H1 (cell line): Measurements from ENCODE around the gene OCRL. TPM values are rescaled to one million over a fixed set of nuclear protein-coding genes. Genes with fewer than 3 reads are reported as not detected.

Experiments used
- CTCF ChIA-PET: fragments of 300-600 bp; sonication (Branson Sonifier 250); formaldehyde crosslinking; loops from one replicate; lab custom pipeline; 2021; ENCODE audit not compliant: partially characterized antibody; lab: Charles Lee
- POLR2A ChIA-PET: fragments of 300-600 bp; sonication (Branson Sonifier 250); formaldehyde crosslinking; loops from one replicate; lab custom pipeline; 2021; ENCODE audit warnings: inconsistent platforms; ENCODE audit not compliant: partially characterized antibody; lab: Charles Lee
- DNase-seq, 2 experiments: peaks; one replicate each; pipeline versions ENCODE4 v3.0.0 to v3.0.0-alpha.2; 2010 to 2022; ENCODE audit warnings: low spot score in 2 of 2, low read depth in 1 of 2, mixed read lengths in 1 of 2
- FAIRE-seq: peaks from 2 replicates; lab custom pipeline; 2011; peaks lifted over from hg19 to GRCh38; lab: Jason Lieb, UNC
- H2AFZ ChIP-seq: 2 replicates; pipeline ENCODE4 v1.8.1; 2012; ENCODE audit warnings: low read length, inconsistent platforms
- H2AK5ac ChIP-seq: 2 replicates; pipeline ENCODE4 v1.6.1; 2013; ENCODE audit warnings: low read depth, low read length
- H2BK120ac ChIP-seq: replicated peaks from 2 replicates; pipeline ENCODE3; 2013; ENCODE audit warnings: low read depth, low read length, inconsistent platforms
- H2BK12ac ChIP-seq: 2 replicates; pipeline ENCODE4 v1.6.1; 2013; ENCODE audit warnings: low read depth, low read length
- H2BK15ac ChIP-seq: 2 replicates; pipeline ENCODE4 v1.6.1; 2013; ENCODE audit warnings: low read length
- H2BK20ac ChIP-seq: 2 replicates; pipeline ENCODE4 v1.6.1; 2013; ENCODE audit warnings: low read length
- H2BK5ac ChIP-seq: 2 replicates; pipeline ENCODE4 v1.6.1; 2013; ENCODE audit warnings: low read depth, low read length
- H3K14ac ChIP-seq: 2 replicates; pipeline ENCODE4 v1.6.1; 2013; ENCODE audit warnings: inconsistent platforms; ENCODE audit not compliant: insufficient read length
- H3K18ac ChIP-seq: 2 replicates; pipeline ENCODE4 v1.6.1; 2013; ENCODE audit warnings: low read length; ENCODE audit errors: extremely low read depth
- H3K23ac ChIP-seq: 2 replicates; pipeline ENCODE4 v1.6.1; 2013; ENCODE audit warnings: inconsistent platforms; ENCODE audit not compliant: insufficient read length
- H3K23me2 ChIP-seq: 2 replicates; pipeline ENCODE4 v1.6.1; 2013; ENCODE audit warnings: low read depth, low read length
- H3K27ac ChIP-seq: 2 replicates; pipeline ENCODE4 v1.6.1; 2011; ENCODE audit warnings: low read depth, low read length, inconsistent platforms
- H3K27me3 ChIP-seq, 4 experiments: replicated peaks in 1 of 4; 1 replicate in 1 of 4; 2 replicates in 3 of 4; pipeline versions ENCODE4 v1.6.1 to v1.8.1; 2011 to 2013; ENCODE audit warnings: low read length in 3 of 4, mild to moderate bottlenecking in 3 of 4, inconsistent platforms in 2 of 4, mixed read lengths in 2 of 4, moderate library complexity in 1 of 4; ENCODE audit not compliant: control insufficient read depth in 3 of 4, insufficient read depth in 3 of 4; ENCODE audit errors: extremely low read depth in 1 of 4
- H3K36me3 ChIP-seq, 4 experiments: 2 replicates each; pipeline versions ENCODE4 v1.6.1 to v1.8.1; 2011 to 2013; ENCODE audit warnings: mild to moderate bottlenecking in 4 of 4, low read length in 3 of 4, moderate library complexity in 2 of 4, control low read depth in 1 of 4, inconsistent platforms in 1 of 4; ENCODE audit not compliant: insufficient read depth in 4 of 4, control insufficient read depth in 2 of 4
- H3K4ac ChIP-seq: replicated peaks from 2 replicates; pipeline ENCODE3; 2013; ENCODE audit warnings: low read length, low read depth, mixed read lengths, inconsistent platforms; ENCODE audit not compliant: insufficient read length
- H3K4me1 ChIP-seq, 4 experiments: replicated peaks in 1 of 4; 1 replicate in 1 of 4; 2 replicates in 3 of 4; pipeline versions ENCODE4 v1.6.1 to v1.8.1; 2011 to 2013; ENCODE audit warnings: low read length in 3 of 4, inconsistent platforms in 2 of 4, mixed read lengths in 1 of 4; ENCODE audit not compliant: insufficient read depth in 4 of 4, control insufficient read depth in 3 of 4
- H3K4me2 ChIP-seq, 2 experiments: 2 replicates each; pipeline versions ENCODE4 v1.6.1 to v1.8.1; 2011 to 2013; ENCODE audit warnings: low read depth in 2 of 2, low read length in 2 of 2, control low read depth in 1 of 2, inconsistent platforms in 1 of 2, mild to moderate bottlenecking in 1 of 2; ENCODE audit not compliant: insufficient read depth in 1 of 2
- H3K4me3 ChIP-seq, 4 experiments: fragments of 200-600, 300-600 bp in 1 of 4; sonication (generic), shearing (Covaris generic), sonication (Bioruptor Twin) in 1 of 4; 2 replicates each; pipeline versions ENCODE4 v1.5.1 to v1.8.1; 2011 to 2016; ENCODE audit warnings: low read length in 4 of 4, low read depth in 3 of 4, control low read depth in 2 of 4, inconsistent platforms in 2 of 4, mild to moderate bottlenecking in 2 of 4, mixed read lengths in 1 of 4, moderate library complexity in 1 of 4; ENCODE audit not compliant: insufficient read depth in 2 of 4; ENCODE audit errors: extremely low read depth in 1 of 4
- H3K56ac ChIP-seq: replicated peaks from 2 replicates; pipeline ENCODE3; 2013; ENCODE audit warnings: low read depth, mild to moderate bottlenecking, mixed read lengths, low read length, inconsistent platforms; ENCODE audit not compliant: insufficient read length
- H3K79me1 ChIP-seq: 2 replicates; pipeline ENCODE4 v1.6.1; 2013; ENCODE audit warnings: low read depth, low read length, control low read depth
- H3K79me2 ChIP-seq, 2 experiments: 2 replicates each; pipeline versions ENCODE4 v1.6.1 to v1.8.1; 2012 to 2013; ENCODE audit warnings: low read length in 2 of 2, mild to moderate bottlenecking in 2 of 2, inconsistent platforms in 1 of 2; ENCODE audit not compliant: insufficient read depth in 2 of 2, control insufficient read depth in 1 of 2
- H3K9ac ChIP-seq, 4 experiments: replicated peaks in 1 of 4; 1 replicate in 1 of 4; 2 replicates in 3 of 4; pipeline versions ENCODE4 v1.6.1 to v1.8.1; 2011 to 2013; ENCODE audit warnings: low read depth in 3 of 4, low read length in 3 of 4, control low read depth in 2 of 4, mild to moderate bottlenecking in 2 of 4, moderate library complexity in 2 of 4, inconsistent platforms in 1 of 4; ENCODE audit errors: extremely low read depth in 1 of 4
- H3K9me3 ChIP-seq, 2 experiments: 2 replicates each; pipeline versions ENCODE4 v1.6.1 to v1.8.1; 2012 to 2013; ENCODE audit warnings: mild to moderate bottlenecking in 2 of 2, moderate library complexity in 2 of 2, control low read depth in 1 of 2, inconsistent platforms in 1 of 2, low read depth in 1 of 2, low read length in 1 of 2, mixed read lengths in 1 of 2; ENCODE audit not compliant: insufficient read depth in 2 of 2
- H4K20me1 ChIP-seq, 2 experiments: replicated peaks in 1 of 2; 2 replicates each; pipeline versions ENCODE3 to v1.8.1; 2011 to 2013; ENCODE audit warnings: inconsistent platforms in 2 of 2, low read length in 2 of 2, mild to moderate bottlenecking in 1 of 2; ENCODE audit not compliant: insufficient read depth in 2 of 2, control insufficient read depth in 1 of 2
- H4K5ac ChIP-seq: 2 replicates; pipeline ENCODE4 v1.6.1; 2013; ENCODE audit warnings: low read length, low read depth, mixed read lengths, inconsistent platforms; ENCODE audit not compliant: insufficient read length
- H4K8ac ChIP-seq: 2 replicates; pipeline ENCODE4 v1.8.0; 2013; ENCODE audit warnings: mild to moderate bottlenecking, moderate library complexity, low read length, inconsistent platforms; ENCODE audit not compliant: insufficient read depth; ENCODE audit errors: extremely low read depth
- H4K91ac ChIP-seq: replicated peaks from 2 replicates; pipeline ENCODE3; 2013; ENCODE audit warnings: low read length, mixed read lengths, inconsistent platforms; ENCODE audit not compliant: insufficient read length
- BACH1 ChIP-seq: IDR thresholded peaks from 2 replicates; pipeline ENCODE4 v1.6.1; 2012; ENCODE audit warnings: low read length, improper control_type of control experiment
- BCL11A ChIP-seq, 2 experiments: IDR thresholded peaks; one replicate each; pipeline ENCODE4 v1.6.1; 2011; ENCODE audit warnings: low read depth in 2 of 2, low read length in 2 of 2, mild to moderate bottlenecking in 2 of 2
- CBX8 ChIP-seq: fragments of 300-800, 300-1000 bp; sonication (generic); IDR thresholded peaks from 2 replicates; pipeline ENCODE4 v1.7.1; 2016; ENCODE audit warnings: low read depth, low read length, borderline replicate concordance
- CHD2 ChIP-seq: IDR thresholded peaks from 2 replicates; pipeline ENCODE4 v1.6.1; 2012; ENCODE audit warnings: low read length, improper control_type of control experiment
- CREB1 ChIP-seq: IDR thresholded peaks from 2 replicates; pipeline ENCODE4 v1.6.1; 2012; ENCODE audit warnings: inconsistent platforms
- HDAC2 ChIP-seq, 2 experiments: fragments of 300-600 bp in 1 of 2; sonication (generic) in 1 of 2; IDR thresholded peaks; 2 replicates each; pipeline ENCODE4 v1.6.1; 2011 to 2012; ENCODE audit warnings: low read depth in 2 of 2, low read length in 2 of 2, mild to moderate bottlenecking in 2 of 2, moderate library complexity in 2 of 2, borderline replicate concordance in 1 of 2, inconsistent platforms in 1 of 2
- MAFK ChIP-seq: IDR thresholded peaks from 2 replicates; pipeline ENCODE4 v1.6.1; 2012; ENCODE audit warnings: low read depth, mild to moderate bottlenecking, improper control_type of control experiment, low read length
- NANOG ChIP-seq: IDR thresholded peaks from 2 replicates; pipeline ENCODE4 v1.6.1; 2011; ENCODE audit warnings: low read length, low read depth, mild to moderate bottlenecking, inconsistent platforms; ENCODE audit not compliant: insufficient read depth, poor library complexity, severe bottlenecking
- NRF1 ChIP-seq: IDR thresholded peaks from 2 replicates; pipeline ENCODE4 v1.6.1; 2011; ENCODE audit warnings: mild to moderate bottlenecking, low read depth, low read length, improper control_type of control experiment
- POU5F1 ChIP-seq: IDR thresholded peaks from 2 replicates; pipeline ENCODE4 v1.6.1; 2011; ENCODE audit warnings: low read depth, mild to moderate bottlenecking, low read length, moderate library complexity
- SAP30 ChIP-seq: fragments of 300-600 bp; sonication (generic); IDR thresholded peaks from 2 replicates; pipeline ENCODE4 v1.7.1; 2012; ENCODE audit warnings: low read length, moderate library complexity, mild to moderate bottlenecking, inconsistent platforms; ENCODE audit not compliant: insufficient read depth, insufficient replicate concordance
- SIX5 ChIP-seq: IDR thresholded peaks from 2 replicates; pipeline ENCODE4 v1.6.1; 2011; ENCODE audit warnings: mild to moderate bottlenecking, low read depth, low read length
- SP4 ChIP-seq: IDR thresholded peaks from 2 replicates; pipeline ENCODE4 v1.6.1; 2012; ENCODE audit warnings: low read length, inconsistent platforms
- SRF ChIP-seq: IDR thresholded peaks from 2 replicates; pipeline ENCODE4 v1.6.1; 2011; ENCODE audit warnings: mild to moderate bottlenecking, low read depth, low read length, moderate library complexity
- SUZ12 ChIP-seq: fragments of 200-600 bp; sonication (generic); IDR thresholded peaks from 2 replicates; pipeline ENCODE4 v1.6.1; 2012; ENCODE audit warnings: mild to moderate bottlenecking, inconsistent platforms, low read length, moderate library complexity, mixed read lengths
- TAF1 ChIP-seq: IDR thresholded peaks from 2 replicates; pipeline ENCODE4 v1.6.1; 2011; ENCODE audit warnings: mild to moderate bottlenecking, low read depth, low read length
- WGBS, 2 experiments: shearing (Covaris generic) in 1 of 2; methylation state at CpG; one replicate each; pipeline versions ENCODE4 v1.1.6 to v1.1.7; 2013 to 2015; ENCODE audit warnings: low lambda C conversion rate in 2 of 2, mixed read lengths in 2 of 2, inconsistent platforms in 1 of 2, low coverage in 1 of 2, missing lambda C conversion rate in 1 of 2; ENCODE audit not compliant: insufficient replicate concordance in 2 of 2, insufficient coverage in 1 of 2, insufficient read length in 1 of 2; ENCODE audit errors: extremely low coverage in 1 of 2, missing lambda C conversion rate in 1 of 2; 5-methylcytosine and 5-hydroxymethylcytosine counted together
- polyA plus RNA-seq, 7 experiments: library from polyadenylated mRNA; depleted of rRNA in 3 of 7; stranded (reverse) in 5 of 7; unstranded in 2 of 7; fragments of >200 nt in 5 of 7; fragments of 200-250 nt in 2 of 7; gene quantifications; 1 replicate in 5 of 7; 2 replicates in 1 of 7; 4 replicates in 1 of 7; pipeline versions ENCODE4 v1.2.1 to v1.2.3, GENCODE V29; 2011 to 2013; ENCODE audit warnings: missing spikeins in 2 of 7, mixed read lengths in 2 of 7
- total RNA-seq: library from RNA; stranded (reverse); fragmentation: NEBNext Ultra II Directional; extraction: Animal tissue kit (Norgen Biotek cat#: 25700); gene quantifications from 2 replicates; pipeline ENCODE4 v1.2.1, GENCODE V29; 2021

OCRL gene
- total and polyA plus RNA-seq, 2 of the 8 experiments (the other 6 are each of a cell fraction or from before 2014, with no cell fraction given), result 12.7 to 15.1 TPM

GRCh38 chrX:129612396-129612795 lies 72.3 kb downstream of the OCRL start:
- no peak overlapping the region for H2BK12ac ChIP-seq
- no peaks in the 10 kb centered on the region for H3K79me1 ChIP-seq
- POLR2A ChIA-PET, result interaction anchor here (0.7 kb wide), 1 partner anchor 553 kb away, joined by 3 read pairs; the partner anchor contains the start of gene AIFM1
- H3K27me3 ChIP-seq, result no peaks in the 10 kb centered on the region
- 100% methylated on average over 2 of the region's 2 CpGs; no CpG with 5 or more reads in 1 of the 2 experiments for WGBS, 2 experiments
- H4K91ac ChIP-seq, result no peak overlapping the region
- H3K4me1 ChIP-seq, result no peaks in the 10 kb centered on the region
- no peak overlapping the region for H2BK15ac ChIP-seq
- H3K4me2 ChIP-seq, result no peak overlapping the region
- H2BK20ac ChIP-seq, result no peak overlapping the region
- no peak overlapping the region for H3K56ac ChIP-seq
- no peak overlapping the region for H2AK5ac ChIP-seq
- no peak overlapping the region for H2AFZ ChIP-seq
- no peaks in the 10 kb centered on the region for H3K36me3 ChIP-seq
- no peak overlapping the region for H3K18ac ChIP-seq
- H4K5ac ChIP-seq, result no peak overlapping the region
- FAIRE-seq, result no peak
- H4K20me1 ChIP-seq, result no peaks in the 10 kb centered on the region
- no peaks in the 10 kb centered on the region for H3K9me3 ChIP-seq
- H2BK120ac ChIP-seq, result no peak overlapping the region
- no peak overlapping the region for H3K9ac ChIP-seq
- CTCF ChIA-PET, result interaction anchor here (1.2 to 5.3 kb wide), 2 partner anchors 26 to 142 kb away, joined by 7 to 48 read pairs; no protein-coding TSS in a partner anchor
- no peak overlapping the region for H3K4ac ChIP-seq
- no peak overlapping the region for H3K23ac ChIP-seq
- H4K8ac ChIP-seq, result no peak overlapping the region
- no peaks in the 10 kb centered on the region for H3K79me2 ChIP-seq
- no peak overlapping the region for H2BK5ac ChIP-seq
- H3K27ac ChIP-seq, result no peak overlapping the region
- no peak for DNase-seq
- no peak overlapping the region for H3K14ac ChIP-seq
- no peak overlapping the region for H3K4me3 ChIP-seq
- no peaks in the 10 kb centered on the region; the same call in 1 of the 2 replicates for H3K23me2 ChIP-seq
- TF ChIP-seq SAP30 (no peak), SP4 (no peak), TAF1 (no peak), MAFK (no peak), CREB1 (no peak), SRF (no peak), CBX8 (no peak), SUZ12 (no peak), SIX5 (no peak), NANOG (no peak), BCL11A (IDR thresholded peaks at IDR 0.05; ENCODE audit: low read depth in 2 of 2, low read length in 2 of 2) (no peak), CHD2 (no peak), HDAC2 (IDR thresholded peaks at IDR 0.05; ENCODE audit: borderline replicate concordance in 1 of 2, low read depth in 2 of 2, low read length in 2 of 2) (no peak), BACH1 (no peak), POU5F1 (no peak), NRF1 (no peak)
